Measurements from ENCODE around the gene EYS.

GRCh38 chr6:64141680-64142079 lies 1565.3 kb downstream of the EYS start:
- TF ChIP-seq CTCF (IDR thresholded peaks at IDR 0.05): no peak
- TF ChIP-seq POLR2A (IDR thresholded peaks at IDR 0.05): no peak
